HG02759 (cell line): Measurements from ENCODE around the gene FANCF.

Source experiments
- ATAC-seq: cut with Tn5 transposase; IDR thresholded peaks from one replicate; pipeline ENCODE4 v1.9.1; 2021; ENCODE audit warnings: mild to moderate bottlenecking, moderate library complexity; ENCODE audit not compliant: unreplicated experiment

FANCF gene

GRCh38 chr11:22626573-22627239 lies 1.1 kb upstream of the FANCF start:
- ATAC-seq = no peak

GRCh38 chr11:22624742-22625447 lies 728 bp downstream of the FANCF start:
- peak; percentile 61 for ATAC-seq

GRCh38 chr11:22617868-22618267 lies 7.8 kb downstream of the FANCF start:
- ATAC-seq = no peak

DNA sequence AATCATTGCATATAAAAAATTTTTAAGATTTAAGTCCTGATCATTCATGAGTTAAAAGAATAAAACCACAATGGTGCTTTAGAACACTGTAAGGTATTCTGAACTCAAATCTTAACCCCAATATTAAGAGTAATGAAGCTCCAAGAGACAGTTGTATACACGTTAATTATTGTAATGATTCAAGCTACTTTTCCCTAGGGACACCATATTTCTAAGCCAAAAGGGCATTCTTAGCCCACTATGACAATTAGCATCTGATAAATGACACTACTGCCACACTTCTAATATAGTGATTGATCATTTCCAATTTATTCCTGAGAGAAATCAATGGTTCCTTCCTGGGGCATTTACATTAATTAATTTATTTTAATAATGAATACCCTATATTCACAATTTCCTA lies 21.7 kb downstream of the FANCF start:
- ATAC-seq = no peak

DNA sequence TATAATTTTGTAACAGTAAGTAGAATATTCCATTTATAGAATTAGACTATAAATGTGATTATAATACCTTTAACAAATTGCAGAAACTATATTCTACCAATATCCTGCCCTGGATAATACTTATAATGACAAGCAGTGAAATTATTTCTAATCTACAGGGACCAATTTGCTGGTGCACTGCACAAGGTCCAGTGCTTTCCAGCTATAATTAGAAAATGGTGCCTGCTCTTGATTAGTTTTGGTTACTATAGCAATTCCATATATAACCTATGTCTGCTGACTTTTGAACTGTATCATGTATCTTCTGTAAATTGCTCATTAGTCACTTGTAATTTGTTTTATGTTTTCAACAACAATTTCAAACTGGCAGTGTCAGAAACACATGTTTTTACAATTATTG lies 23.1 kb downstream of the FANCF start:
- ATAC-seq = no peak

DNA sequence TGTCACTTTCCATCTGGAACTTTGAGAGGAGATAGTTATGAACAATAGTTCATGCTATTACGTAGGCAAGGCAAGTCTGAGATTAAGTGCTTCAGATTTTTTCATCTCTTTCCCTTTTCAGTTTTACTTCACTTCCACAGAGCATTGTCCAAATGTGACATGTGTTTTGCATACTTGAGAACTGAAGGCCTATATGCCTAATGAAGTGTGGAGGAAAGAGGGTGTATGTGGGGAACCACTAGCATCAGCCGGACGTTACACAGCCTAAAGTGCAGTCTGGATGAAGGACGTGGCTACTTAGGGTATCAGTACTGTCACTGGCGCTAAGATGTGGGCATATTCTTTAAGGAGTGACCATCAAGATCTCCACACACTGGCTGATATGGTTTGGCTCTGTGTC lies 26.2 kb downstream of the FANCF start:
- ATAC-seq = no peak

- ATAC-seq = no peak
These were observed 28.6 kb downstream of the FANCF start for GRCh38 chr11:22597062-22597461.

- ATAC-seq = no peak
These were observed 40.6 kb downstream of the FANCF start for GRCh38 chr11:22584976-22585375.

GRCh38 chr11:22583963-22584492 lies 41.6 kb downstream of the FANCF start:
- ATAC-seq = no peak

DNA sequence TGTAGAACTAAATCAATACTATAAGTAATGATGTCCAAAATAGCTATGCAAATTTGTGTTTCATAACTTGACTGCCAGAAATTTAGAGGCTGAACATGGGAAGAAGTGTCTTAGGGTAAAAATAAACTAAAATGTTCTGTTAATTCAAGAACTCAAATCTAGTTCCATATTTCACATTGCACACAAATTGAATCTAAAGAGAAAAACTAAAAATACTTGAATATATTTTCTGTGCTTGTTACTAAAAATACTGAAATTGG lies 43.5 kb downstream of the FANCF start:
- ATAC-seq = no peak

DNA sequence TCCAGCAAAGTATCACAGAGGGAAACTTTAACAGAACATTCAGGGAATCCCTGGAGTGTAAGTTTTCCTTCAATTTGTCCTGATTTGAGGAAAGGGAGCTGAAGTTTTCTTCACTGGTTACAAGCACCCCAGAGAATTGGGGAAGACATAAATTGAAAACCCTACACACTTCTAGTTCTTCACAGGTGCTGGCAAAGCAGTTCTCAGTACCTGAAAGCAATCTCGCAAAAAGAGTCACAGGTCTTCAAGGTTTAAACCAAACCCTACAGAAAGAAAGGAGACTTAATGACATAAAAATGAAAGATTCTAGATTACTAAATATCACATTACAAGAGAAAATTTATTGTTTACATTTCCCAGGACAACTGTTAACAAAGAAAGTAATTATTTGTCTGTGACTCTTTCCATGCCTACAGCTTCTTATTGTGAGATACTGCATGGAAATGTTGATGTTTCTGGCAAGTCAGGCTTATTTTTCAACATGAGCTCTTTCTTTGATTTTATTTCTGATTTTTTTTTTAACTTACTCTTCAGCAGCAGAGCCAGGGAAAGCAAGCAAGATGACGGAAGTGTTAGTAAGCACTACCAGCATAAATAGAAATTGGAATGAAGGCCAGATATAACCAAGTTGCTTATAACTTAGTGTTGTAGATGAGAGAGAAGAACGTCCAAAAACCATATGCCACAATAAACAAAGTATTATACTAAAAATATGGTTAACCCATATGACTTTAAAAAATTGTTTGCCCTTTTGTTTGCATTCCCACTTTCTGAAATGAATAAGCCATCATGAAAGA lies 44.1 kb downstream of the FANCF start:
- ATAC-seq = no peak

GRCh38 chr11:22577854-22578253 lies 47.8 kb downstream of the FANCF start:
- no peak for ATAC-seq
